Measurements from ENCODE around the gene PIK3C2A. TPM values are rescaled to one million over a fixed set of nuclear protein-coding genes. Genes with fewer than 3 reads are reported as not detected.

The PIK3C2A gene
- total RNA-seq, 4 donors from 2014 or later, result 94.0 to 207 (median 132) TPM

DNA sequence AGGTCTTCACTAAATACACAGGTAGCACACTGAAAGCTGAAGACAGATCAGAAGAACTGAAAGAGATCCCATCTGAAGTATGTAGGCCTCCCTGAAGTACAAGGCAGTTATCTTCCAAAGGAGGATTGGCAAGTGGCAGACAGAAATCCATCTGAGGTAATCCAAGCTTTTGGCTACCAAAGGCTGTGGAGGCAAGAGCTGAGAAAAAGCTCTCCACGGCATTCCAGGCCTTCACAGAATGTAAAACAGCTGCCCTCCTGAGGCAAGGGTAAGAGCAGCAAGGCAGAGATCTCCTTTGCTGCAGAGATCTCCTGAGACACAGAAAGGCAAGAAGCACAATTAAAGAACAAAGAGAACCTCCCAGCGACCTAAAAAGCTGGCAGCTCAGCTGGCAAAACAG lies 19.1 kb downstream of the PIK3C2A start:
- Histone ChIP-seq H3K4me1 (peaks cover 4 to 8% of the 10 kb centered on the region in 2 donors), H3K27ac (no peak overlapping the region), H3K4me3 (replicated peaks in 1 of 3) (no peak overlapping the region), H3K27me3 (no peaks in the 10 kb centered on the region), H3K9me3 (no peaks in the 10 kb centered on the region), H3K36me3 (peaks cover 0 to 13% of the 10 kb centered on the region in 2 donors)
- intact Hi-C loops (cut with DNase I), result no loop called here
- no peak for DNase-seq
- WGBS, 2 donors, result 66 to 83% methylated on average over 2 of the region's 2 CpGs
- TF ChIP-seq, protein P1, sequence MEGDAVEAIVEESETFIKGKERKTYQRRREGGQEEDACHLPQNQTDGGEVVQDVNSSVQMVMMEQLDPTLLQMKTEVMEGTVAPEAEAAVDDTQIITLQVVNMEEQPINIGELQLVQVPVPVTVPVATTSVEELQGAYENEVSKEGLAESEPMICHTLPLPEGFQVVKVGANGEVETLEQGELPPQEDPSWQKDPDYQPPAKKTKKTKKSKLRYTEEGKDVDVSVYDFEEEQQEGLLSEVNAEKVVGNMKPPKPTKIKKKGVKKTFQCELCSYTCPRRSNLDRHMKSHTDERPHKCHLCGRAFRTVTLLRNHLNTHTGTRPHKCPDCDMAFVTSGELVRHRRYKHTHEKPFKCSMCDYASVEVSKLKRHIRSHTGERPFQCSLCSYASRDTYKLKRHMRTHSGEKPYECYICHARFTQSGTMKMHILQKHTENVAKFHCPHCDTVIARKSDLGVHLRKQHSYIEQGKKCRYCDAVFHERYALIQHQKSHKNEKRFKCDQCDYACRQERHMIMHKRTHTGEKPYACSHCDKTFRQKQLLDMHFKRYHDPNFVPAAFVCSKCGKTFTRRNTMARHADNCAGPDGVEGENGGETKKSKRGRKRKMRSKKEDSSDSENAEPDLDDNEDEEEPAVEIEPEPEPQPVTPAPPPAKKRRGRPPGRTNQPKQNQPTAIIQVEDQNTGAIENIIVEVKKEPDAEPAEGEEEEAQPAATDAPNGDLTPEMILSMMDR (IDR thresholded peaks at IDR 0.05), result no peak
- TF ChIP-seq POLR2A (IDR thresholded peaks at IDR 0.05), result no peak

GRCh38 chr11:17186932-17187692 lies 20.7 kb downstream of the PIK3C2A start:
- no peak overlapping the region for H3K27ac ChIP-seq
- TF ChIP-seq, protein P1 (IDR thresholded peaks at IDR 0.05), result no peak
- TF ChIP-seq POLR2A (IDR thresholded peaks at IDR 0.05), result no peak

DNA sequence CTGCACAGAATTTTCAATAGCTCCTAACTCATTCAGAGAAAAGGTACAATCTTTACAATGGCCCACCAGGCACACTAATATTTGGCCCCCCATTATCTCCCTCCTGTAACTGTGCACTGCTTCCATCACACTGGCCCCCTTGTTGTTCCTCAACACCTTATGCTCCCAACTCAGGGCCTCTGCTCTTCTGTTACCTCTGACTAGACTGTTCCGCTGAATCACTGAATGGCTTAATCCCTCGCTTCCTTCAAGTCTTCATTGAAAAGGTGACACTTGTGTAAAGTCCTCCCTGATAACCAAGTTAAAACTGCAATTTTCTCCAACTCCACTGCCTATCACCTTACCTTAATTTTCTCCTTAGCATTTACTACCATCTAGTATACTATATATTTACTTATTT lies 21.8 kb downstream of the PIK3C2A start:
- no peak overlapping the region for H3K27ac ChIP-seq
- peaks cover 4 to 10% of the 10 kb centered on the region in 2 donors for H3K4me1 ChIP-seq
- 97 to 100% methylated on average over 2 of the region's 2 CpGs for WGBS, 2 donors
- intact Hi-C loops (cut with DNase I), result no loop called here
- no peaks in the 10 kb centered on the region for H3K27me3 ChIP-seq
- H3K9me3 ChIP-seq, result no peaks in the 10 kb centered on the region
- H3K36me3 ChIP-seq, result no peaks in the 10 kb centered on the region
- H3K4me3 ChIP-seq (replicated peaks in 1 of 3), result no peak overlapping the region
- no peak for DNase-seq
- TF ChIP-seq, protein P1 (IDR thresholded peaks at IDR 0.05), result no peak
- no peak for TF ChIP-seq POLR2A (IDR thresholded peaks at IDR 0.05)

More at GRCh38 chr11:17186932-17187692, 20.7 kb downstream of the PIK3C2A start:
- DNase-seq, result no peak
- H3K9me3 ChIP-seq, result no peaks in the 10 kb centered on the region
- H3K4me1 ChIP-seq, result peaks cover 4 to 10% of the 10 kb centered on the region in 2 donors
- WGBS, 2 donors, result 95 to 97% methylated on average over 3 of the region's 3 CpGs
- no peak overlapping the region for H3K4me3 ChIP-seq (replicated peaks in 1 of 3)
- no peaks in the 10 kb centered on the region for H3K36me3 ChIP-seq
- intact Hi-C loops (cut with DNase I), result no loop called here
- H3K27me3 ChIP-seq, result no peaks in the 10 kb centered on the region

GRCh38 chr11:17184882-17185587 lies 22.8 kb downstream of the PIK3C2A start:
- TF ChIP-seq, protein P1 (IDR thresholded peaks at IDR 0.05), result no peak
- no peak for TF ChIP-seq POLR2A (IDR thresholded peaks at IDR 0.05)
- H3K27ac ChIP-seq, result no peak overlapping the region
- 48 to 60% methylated on average over 2 of the region's 2 CpGs for WGBS, 2 donors
- intact Hi-C loops (cut with DNase I), result no loop called here
- no peak for DNase-seq
- H3K36me3 ChIP-seq, result no peaks in the 10 kb centered on the region
- peaks cover 4 to 10% of the 10 kb centered on the region in 2 donors for H3K4me1 ChIP-seq
- H3K4me3 ChIP-seq (replicated peaks in 1 of 3), result no peak overlapping the region
- no peaks in the 10 kb centered on the region for H3K27me3 ChIP-seq
- no peaks in the 10 kb centered on the region for H3K9me3 ChIP-seq

GRCh38 chr11:17183836-17184235 lies 23.9 kb downstream of the PIK3C2A start:
- no peaks in the 10 kb centered on the region for H3K36me3 ChIP-seq
- H3K27ac ChIP-seq, result no peak overlapping the region
- TF ChIP-seq, protein P1 (IDR thresholded peaks at IDR 0.05), result no peak
- no peak for TF ChIP-seq POLR2A (IDR thresholded peaks at IDR 0.05)
- WGBS, 2 donors, result 33 to 47% methylated on average over 1 of the region's 1 CpG
- no peak overlapping the region for H3K4me3 ChIP-seq (replicated peaks in 1 of 3)
- H3K27me3 ChIP-seq, result no peaks in the 10 kb centered on the region
- DNase-seq, result no peak
- intact Hi-C loops (cut with DNase I), result no loop called here
- H3K4me1 ChIP-seq, result peaks cover 4 to 10% of the 10 kb centered on the region in 2 donors
- no peaks in the 10 kb centered on the region for H3K9me3 ChIP-seq
